NCI-H1417 treated with DMSO at 0.1 percent for 48 hours (cell line): ENCODE results near the gene POGK.
A peak's percentile ranks its signal among the peaks of the same experiment; 100 is the strongest.
"Not testable (repeated sequence)": the region's sequence is repeated elsewhere in the genome, so short reads cannot be mapped to it uniquely, and the experiment has no call there.

Source experiments
- DNase-seq: peaks from one replicate; lab custom pipeline; 2025; lab: John Stamatoyannopoulos, UW

Gene POGK

GRCh38 chr1:166857995-166858394 is 18.7 kb downstream of the POGK start:
- no peak for DNase-seq

- DNase-seq: no peak
Measured at GRCh38 chr1:166858726-166859419, 19.6 kb downstream of the POGK start.

- no peak for DNase-seq
Measured at GRCh38 chr1:166859597-166859996, 20.3 kb downstream of the POGK start.

GRCh38 chr1:166865926-166866325 is 26.7 kb downstream of the POGK start:
- no peak for DNase-seq

- no peak for DNase-seq
Measured at GRCh38 chr1:166868639-166869038, 29.4 kb downstream of the POGK start.

- DNase-seq: no peak
Measured at GRCh38 chr1:166869318-166870099, 30.2 kb downstream of the POGK start.

- no peak for DNase-seq
Measured at GRCh38 chr1:166870584-166870983, 31.3 kb downstream of the POGK start.

- DNase-seq: no peak
Measured at GRCh38 chr1:166874464-166874863, 35.2 kb downstream of the POGK start.

GRCh38 chr1:166875302-166875733 is 36.0 kb downstream of the POGK start:
- DNase-seq: no peak

GRCh38 chr1:166875734-166876539 is 36.7 kb downstream of the POGK start, which contains the start of gene TADA1:
Gene TADA1 (minus strand): TSS chr1:166876264. CDS start chr1:166876233, 31 bp downstream.
- DNase-seq: peak; percentile 85

GRCh38 chr1:166876540-166876838 is 37.2 kb downstream of the POGK start:
- DNase-seq: no peak

GRCh38 chr1:166878173-166878917 is 39.1 kb downstream of the POGK start:
- not testable (repeated sequence) for DNase-seq

GRCh38 chr1:166882893-166883292 is 43.6 kb downstream of the POGK start:
- DNase-seq: no peak

- no peak for DNase-seq
Measured at GRCh38 chr1:166884040-166884642, 44.9 kb downstream of the POGK start.

- no peak for DNase-seq
Measured at GRCh38 chr1:166884971-166885370, 45.7 kb downstream of the POGK start.

GRCh38 chr1:166888373-166889111 is 49.3 kb downstream of the POGK start:
- no peak for DNase-seq

- no peak for DNase-seq
Measured at GRCh38 chr1:166889776-166890175, 50.5 kb downstream of the POGK start.

GRCh38 chr1:166895766-166896165 is 56.5 kb downstream of the POGK start:
- DNase-seq: no peak

GRCh38 chr1:166899769-166900168 is 60.5 kb downstream of the POGK start:
- no peak for DNase-seq

- DNase-seq: no peak
Measured at GRCh38 chr1:166900987-166901386, 61.7 kb downstream of the POGK start.

GRCh38 chr1:166902279-166902678 is 63.0 kb downstream of the POGK start:
- no peak for DNase-seq
